CD4-positive, alpha-beta T cell treated with Interleukin-4 for 4 hours (primary cell): ENCODE results near the gene MTCL1.
"Not testable (repeated sequence)": the region's sequence is repeated elsewhere in the genome, so short reads cannot be mapped to it uniquely, and the experiment has no call there.

ENCODE experiments used
- DNase-seq: peaks from one replicate; pipeline ENCODE4 v3.0.0-alpha.2; 2020

Gene MTCL1

GRCh38 chr18:8745355-8746014 is 40.1 kb downstream of the MTCL1 start:
- no peak for DNase-seq

GRCh38 chr18:8747440-8747937 is 42.1 kb downstream of the MTCL1 start:
- no peak for DNase-seq

DNA sequence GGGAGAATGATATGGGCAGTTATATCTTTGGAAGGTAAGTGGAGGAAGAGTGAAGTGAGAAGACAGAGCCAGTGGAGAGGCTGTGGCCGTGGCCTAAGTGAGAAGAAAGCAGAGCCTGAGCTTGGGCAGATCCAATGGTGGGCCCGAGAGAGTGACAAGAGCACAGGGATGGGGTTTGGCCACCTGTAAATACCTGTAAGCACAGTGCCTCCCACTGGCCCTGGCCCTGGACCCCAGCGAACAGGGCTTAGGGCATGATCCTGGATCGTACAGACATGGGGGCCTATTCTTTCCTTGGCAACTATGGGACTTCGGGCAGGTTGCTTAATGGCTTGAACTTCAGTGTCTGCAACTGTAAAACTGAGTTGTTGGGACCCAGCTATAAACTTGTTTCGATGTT is 44.1 kb downstream of the MTCL1 start:
- DNase-seq, result no peak

GRCh38 chr18:8750954-8751415 is 45.6 kb downstream of the MTCL1 start:
- no peak for DNase-seq

DNA sequence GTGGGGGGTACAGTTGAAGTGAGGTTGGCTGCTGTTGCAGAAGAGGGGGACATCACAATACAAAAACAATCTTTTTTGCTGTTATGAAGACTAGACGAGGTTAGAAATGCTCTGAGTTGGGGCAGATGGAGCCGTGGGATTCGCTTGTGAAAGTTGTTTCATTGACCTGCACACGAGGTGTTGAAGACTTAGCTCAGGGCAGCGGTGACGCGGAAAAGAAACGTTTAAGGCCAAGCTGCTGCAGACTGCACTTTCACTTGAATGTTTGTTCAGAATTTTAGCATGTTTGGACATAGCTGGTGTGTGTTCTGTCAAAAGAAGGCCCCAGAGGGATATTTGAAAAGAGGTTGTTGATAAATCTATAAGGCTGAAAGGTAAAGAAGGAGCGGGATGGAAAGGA is 46.3 kb downstream of the MTCL1 start:
- no peak for DNase-seq

DNA sequence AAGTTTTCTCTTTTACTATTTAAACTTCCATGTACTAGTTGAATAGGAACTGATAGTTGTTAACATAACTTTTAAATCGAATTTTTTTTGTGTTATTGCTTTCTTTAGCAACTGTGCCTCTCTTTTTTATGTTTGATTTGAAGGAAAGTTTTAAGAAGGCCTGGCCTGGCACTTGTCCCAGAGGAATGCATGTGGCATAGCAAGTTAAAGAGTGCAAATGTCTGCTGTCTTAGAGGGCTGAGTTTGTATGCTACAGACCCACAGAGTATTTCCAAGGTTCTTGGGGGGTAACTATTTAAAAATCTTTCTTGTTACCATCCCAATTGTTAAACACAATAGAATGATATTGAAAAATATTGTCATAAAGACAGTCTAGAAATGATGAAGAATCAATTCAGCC is 47.0 kb downstream of the MTCL1 start:
- no peak for DNase-seq

GRCh38 chr18:8754995-8755960 is 49.9 kb downstream of the MTCL1 start:
- DNase-seq, result peak; percentile 58

DNA sequence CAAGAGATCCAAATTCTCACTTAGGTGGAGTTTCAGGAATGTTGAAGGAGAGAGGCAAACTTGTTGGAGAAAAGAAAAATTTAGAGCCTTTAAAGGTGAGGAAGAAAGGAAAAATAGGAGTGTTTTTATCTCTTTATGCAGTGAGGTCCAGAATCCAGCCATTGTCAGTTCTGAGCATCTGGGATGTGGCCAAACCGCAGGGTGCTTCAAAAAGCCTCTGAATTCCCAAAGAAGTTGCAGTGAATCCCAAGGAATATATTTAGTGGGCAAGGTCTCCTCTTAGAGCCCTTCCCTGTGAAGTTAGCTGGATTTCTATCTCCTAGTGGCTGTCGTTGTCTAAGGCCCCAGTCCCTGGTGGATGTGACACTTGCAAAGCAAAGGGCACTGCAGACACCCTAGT is 51.2 kb downstream of the MTCL1 start:
- no peak for DNase-seq

DNA sequence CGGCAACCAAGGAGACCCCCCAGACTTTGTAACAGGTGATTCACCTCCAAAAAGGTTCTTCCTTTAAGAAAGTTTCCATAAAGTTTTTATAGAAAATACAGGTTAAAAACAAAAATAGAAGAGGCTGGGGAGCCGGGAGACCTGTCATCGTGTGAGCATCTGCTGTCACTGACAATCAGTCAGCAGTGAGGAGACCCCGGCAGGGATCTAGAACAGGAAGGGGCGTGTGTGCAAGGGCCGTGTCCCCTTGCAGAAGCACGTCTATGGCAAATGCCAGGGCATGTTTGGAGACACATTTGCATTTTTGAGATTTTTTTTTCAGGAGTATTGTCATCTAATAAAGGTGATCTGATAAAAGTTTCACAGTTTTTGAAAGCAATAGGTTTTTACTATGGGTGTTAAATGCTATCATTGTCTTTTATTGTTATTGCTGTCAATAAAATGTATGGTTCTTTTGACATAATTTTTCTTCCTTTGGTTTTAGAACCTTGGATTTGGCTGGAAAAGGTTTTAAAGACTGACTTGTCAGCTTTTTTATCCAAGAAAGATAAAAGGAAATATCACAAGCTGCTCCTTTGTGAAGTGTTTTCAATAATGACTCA is 52.1 kb downstream of the MTCL1 start:
- DNase-seq, result no peak

DNA sequence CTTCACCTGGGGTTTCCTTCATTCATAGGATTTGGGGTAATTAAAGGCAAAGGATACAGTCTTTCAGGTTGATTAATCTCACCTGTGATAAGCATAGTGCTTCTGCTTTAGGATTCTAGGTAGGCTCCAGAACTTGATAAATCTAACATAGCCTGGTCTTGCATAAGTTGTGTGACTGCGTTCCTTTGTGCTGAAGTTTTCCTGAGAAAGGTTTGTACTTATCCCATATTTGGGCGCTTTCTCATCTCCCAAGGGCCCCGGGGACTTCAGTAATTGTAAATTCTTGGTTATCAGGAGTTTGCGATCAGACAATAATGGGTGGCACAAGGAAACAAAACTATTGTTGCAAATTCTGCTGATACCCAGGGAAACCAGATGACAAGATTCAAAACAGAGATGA is 53.1 kb downstream of the MTCL1 start:
- no peak for DNase-seq

- DNase-seq, result no peak
These were observed 55.6 kb downstream of the MTCL1 start for GRCh38 chr18:8760984-8761383.

DNA sequence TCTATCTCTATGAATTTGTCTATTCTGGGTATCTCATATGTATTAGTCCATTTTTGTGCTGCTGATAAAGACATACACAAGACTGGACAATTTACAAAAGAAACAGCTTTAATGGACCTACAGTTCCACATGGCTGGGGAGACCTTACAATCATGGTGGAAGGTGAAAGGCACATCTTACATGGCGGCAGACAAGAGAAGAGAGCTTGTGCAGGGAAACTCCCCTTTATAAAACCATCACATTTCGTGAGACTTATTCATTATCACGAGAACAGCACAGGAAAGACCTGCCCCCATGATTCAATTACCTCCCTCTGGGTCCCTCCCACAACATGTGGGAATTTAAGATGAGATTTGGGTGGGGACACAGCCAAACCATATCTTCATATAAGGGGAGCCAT is 56.2 kb downstream of the MTCL1 start:
- not testable (repeated sequence) for DNase-seq

DNA sequence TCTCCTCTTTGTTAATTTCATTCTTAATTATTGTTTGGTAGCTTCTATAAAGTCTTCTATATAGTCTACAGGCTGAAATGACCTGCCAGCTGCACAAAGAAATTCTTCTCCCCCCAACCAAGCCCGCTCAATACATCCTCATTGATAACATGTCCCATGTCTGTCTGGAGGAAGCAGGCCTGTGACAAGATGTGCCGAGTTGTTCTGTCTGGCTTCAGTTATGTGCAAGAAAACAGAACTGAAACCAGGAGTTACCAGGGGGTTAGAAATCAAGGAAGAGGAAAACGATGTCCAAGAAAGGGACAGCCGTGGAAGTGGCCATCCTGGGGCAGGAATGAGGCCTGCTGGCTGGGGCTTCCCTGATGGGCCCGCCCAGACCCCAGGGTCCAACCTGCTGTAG is 57.6 kb downstream of the MTCL1 start:
- no peak for DNase-seq

- DNase-seq, result no peak
These were observed 58.3 kb downstream of the MTCL1 start for GRCh38 chr18:8763611-8764010.

- DNase-seq, result no peak
These were observed 60.6 kb downstream of the MTCL1 start for GRCh38 chr18:8765783-8766463.

DNA sequence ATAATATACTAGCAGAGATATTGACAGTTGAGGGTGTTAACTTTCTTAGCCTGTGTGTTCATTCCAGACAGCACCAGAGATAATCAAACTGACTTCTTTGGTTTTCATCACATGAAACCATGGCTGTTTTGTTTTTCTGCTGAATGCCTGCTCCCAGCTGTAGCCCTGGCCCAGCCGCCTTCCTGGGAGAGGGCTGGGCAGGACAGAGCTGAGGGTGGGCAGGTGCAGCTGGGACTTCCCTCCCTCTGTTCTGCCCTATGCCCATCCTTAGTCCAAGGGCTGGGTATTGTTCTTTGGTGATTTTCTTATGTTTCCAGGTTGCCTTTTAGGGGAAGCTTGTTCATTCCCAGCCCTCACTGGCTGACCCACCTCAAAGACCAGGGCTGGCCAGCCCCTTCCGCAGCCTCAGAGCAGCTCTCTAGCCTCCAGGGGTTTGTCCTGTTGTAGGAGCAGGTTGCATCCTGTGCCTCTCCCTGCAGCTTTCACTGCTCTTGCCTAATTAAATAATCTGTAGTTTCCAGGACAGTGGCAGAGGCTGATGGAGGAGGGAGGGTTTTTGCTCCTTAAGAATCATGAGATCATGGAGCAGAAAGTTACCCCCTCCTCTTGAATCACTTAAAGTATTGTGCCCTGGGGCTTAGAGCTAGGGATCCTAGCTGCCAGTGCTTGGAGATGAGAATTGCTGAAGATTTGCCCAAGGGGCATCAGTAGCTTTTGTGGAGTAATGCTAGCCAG is 61.4 kb downstream of the MTCL1 start:
- DNase-seq, result no peak

GRCh38 chr18:8767340-8767739 is 62.0 kb downstream of the MTCL1 start:
- DNase-seq, result no peak

GRCh38 chr18:8769509-8770095 is 64.2 kb downstream of the MTCL1 start:
- DNase-seq, result no peak

GRCh38 chr18:8770657-8771056 is 65.3 kb downstream of the MTCL1 start:
- DNase-seq, result no peak

DNA sequence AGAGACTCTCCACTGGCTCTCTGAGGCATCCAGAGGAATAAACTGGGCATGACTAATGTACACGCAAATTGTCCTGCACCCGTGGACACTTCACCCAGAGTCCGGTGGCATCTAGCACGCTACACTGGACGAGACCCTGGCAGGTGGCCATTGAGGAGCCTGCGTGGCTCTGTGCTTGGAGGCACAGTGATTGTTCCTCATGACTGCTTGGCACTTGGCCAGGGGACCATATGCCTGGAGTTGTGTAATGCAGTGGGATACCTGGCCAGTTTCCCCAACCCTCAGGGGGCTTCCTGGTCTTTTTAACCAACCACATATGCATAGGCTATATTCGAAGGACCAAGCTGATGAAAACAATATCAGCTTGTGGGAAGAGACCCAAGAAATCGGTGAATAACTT is 66.6 kb downstream of the MTCL1 start:
- DNase-seq, result no peak

GRCh38 chr18:8773980-8774379 is 68.6 kb downstream of the MTCL1 start:
- DNase-seq, result no peak
